Stimulated activated CD8-positive, alpha-beta memory T cell treated with anti-CD3 and anti-CD28 coated beads, Interleukin-15, amount 100 ng/mL, for 4 hours (primary cell): ENCODE data around the gene CDC45.
"Not testable (repeated sequence)": the region's sequence is repeated elsewhere in the genome, so short reads cannot be mapped to it uniquely, and the experiment has no call there.

ENCODE experiments used
- DNase-seq, 2 donors: peaks; one replicate each; pipeline ENCODE4 v3.0.0-alpha.2; 2020; ENCODE audit warnings: low read depth in 2 of 2

Gene CDC45

DNA sequence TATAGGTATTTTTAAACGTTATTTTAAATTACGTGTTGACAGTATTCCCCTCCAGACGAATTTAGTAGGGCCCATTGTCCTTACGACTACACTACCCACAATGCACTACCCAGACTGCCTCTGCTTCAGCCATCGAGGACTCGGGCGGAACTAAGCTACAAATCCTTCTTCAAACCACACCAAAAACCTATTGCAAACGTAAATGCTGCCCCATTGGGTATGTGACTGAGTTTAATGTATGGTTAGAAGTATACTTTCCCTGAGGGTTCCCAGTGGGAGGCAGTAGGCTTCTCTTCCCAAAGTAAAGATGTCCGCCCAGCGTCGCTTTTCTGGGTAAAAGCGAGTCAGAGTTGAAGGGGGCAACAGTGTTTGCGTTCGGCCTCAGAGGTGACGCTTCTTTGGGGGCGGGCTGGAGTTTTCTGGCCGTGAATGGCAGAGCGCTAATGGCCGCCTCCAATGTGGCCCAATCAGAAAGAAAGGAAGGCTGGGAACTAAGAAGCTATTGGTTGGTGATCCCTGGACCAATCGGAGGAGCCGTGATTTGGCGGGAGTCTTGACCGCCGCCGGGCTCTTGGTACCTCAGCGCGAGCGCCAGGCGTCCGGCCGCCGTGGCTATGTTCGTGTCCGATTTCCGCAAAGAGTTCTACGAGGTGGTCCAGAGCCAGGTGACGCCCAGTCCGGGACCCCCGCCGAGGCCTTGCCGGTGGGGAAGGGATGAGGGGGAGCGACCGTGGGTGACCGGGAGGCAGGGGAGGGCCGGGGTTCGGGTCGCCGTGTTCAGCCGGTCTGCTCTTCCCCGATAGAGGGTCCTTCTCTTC lies at the start of gene CDC45:
Gene CDC45 (plus strand): TSS at position 566 of the 818 bp plus-strand sequence. CDS start 49 bp downstream, at position 615.
- peak; percentile 86 to 91 for DNase-seq

- no peak for DNase-seq
Measured at GRCh38 chr22:19429950-19430889, 49.5 kb upstream of the CDC45 start.

- no peak for DNase-seq
Measured at GRCh38 chr22:19430890-19431541, 48.7 kb upstream of the CDC45 start.

- DNase-seq: peak; percentile 67 to 77
Measured at GRCh38 chr22:19431649-19432132, 48.0 kb upstream of the CDC45 start, which contains the start of gene HIRA. HIRA (minus strand) TSS chr22:19431733; CDS start chr22:19431476, 257 bp downstream.

GRCh38 chr22:19432133-19432851 lies 47.4 kb upstream of the CDC45 start, which contains the start of gene MRPL40:
MRPL40 (plus strand) TSS chr22:19432545; CDS start chr22:19432555, 10 bp downstream.
- peak; percentile 83 for DNase-seq

DNA sequence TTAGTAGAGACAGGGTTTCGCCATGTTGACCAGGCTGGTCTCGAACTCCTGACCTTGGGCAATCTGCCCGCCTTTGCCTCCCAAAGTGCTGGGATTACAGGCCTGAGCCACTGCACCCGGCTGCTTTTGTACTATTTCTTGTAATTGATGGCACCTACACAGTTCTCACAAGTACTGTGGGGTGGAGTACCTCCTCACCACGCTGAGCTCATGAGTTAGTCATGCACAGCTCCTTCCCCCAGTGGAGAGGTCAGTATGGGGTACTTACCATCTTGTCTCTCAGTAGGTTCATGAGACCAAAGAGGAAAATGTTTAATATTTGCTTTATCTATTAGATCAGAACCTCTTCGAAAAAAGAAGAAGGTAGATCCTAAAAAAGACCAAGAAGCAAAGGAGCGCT lies 45.3 kb upstream of the CDC45 start:
- DNase-seq: no peak

DNA sequence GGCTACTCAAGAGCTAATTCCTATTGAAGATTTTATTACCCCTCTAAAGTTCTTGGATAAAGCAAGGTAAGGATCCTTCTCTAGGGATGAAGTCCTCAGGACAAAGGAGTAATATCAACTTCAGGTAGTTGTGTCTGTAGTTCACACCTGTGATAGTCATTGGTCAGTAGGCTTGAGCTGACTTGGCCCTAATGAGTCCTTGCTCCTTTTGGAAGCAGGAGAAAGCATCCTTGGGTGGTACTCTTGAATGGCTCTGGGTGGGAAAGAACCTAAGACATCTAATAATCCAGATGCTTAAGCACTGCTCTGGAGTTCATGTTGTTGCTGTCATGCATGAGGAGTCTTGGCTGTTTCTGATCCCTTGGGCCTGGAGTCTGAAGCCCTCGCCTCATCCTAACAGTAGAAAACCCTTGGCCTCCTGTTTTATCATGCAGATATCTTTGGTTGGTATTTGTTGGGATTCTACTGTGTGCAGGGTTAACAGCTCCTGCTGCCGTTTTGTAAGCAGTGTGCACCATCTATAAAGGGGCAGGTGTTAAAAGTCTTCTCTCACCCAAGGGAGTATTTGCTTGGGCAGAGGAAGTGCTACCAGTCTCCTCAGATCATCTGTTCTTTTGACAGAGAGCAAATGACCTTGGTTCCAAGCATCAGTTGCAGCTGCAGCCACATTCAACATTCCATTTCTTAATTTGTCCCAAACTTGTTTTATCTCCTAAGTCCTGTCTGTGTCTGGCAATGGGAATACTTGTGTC lies 44.7 kb upstream of the CDC45 start:
- DNase-seq: no peak

DNA sequence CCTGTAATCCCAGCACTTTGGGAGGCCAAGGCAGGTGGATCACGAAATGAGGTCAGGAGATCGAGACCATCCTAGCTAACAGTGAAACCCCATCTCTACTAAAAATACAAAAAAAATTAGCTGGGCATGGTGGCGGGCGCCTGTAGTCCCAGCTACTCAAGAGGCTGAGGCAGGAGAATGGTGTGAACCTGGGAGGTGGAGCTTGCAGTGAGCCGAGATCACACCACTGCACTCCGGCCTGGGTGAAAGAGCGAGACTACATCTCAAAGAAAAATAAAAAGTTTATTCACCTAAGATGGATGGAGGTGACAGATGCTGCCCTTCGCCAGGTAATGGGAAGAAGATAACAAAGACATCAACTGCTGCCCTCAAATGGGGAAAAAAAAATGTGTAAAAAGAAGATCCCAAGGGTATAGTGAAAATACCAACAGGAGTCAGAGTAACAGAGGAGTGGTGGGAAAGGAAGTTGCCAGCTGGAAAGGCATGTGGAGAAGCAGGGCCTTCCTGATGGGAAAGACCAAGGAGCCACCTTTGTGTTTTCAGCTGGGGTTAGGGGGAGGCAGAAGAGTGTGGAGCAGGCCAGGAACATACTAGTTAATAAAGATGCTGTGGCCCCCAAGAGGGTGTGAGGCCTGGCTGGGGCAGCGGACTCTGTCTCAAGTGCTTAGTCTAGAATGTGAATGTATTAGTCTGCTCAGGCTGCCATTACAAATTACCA lies 43.1 kb upstream of the CDC45 start:
- DNase-seq: not testable (repeated sequence)

DNA sequence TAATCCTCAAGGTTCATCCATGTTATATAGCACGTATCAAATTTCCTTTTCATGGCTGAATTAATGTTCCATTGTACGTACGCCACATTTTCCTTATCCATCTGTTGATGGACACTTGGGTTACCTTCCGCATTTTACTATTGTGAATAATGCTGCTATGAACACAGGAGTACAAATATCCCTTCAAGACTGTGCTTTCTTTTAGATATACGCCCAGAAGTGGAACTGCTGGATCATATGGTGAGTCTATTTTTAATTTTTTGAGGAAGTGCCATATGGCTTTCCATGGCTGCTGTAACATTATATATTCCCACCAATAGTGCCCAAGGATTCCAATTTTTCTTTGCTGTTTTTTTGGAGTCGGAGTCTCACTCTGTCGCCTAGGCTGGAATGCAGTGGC lies 41.4 kb upstream of the CDC45 start:
- DNase-seq: no peak

DNA sequence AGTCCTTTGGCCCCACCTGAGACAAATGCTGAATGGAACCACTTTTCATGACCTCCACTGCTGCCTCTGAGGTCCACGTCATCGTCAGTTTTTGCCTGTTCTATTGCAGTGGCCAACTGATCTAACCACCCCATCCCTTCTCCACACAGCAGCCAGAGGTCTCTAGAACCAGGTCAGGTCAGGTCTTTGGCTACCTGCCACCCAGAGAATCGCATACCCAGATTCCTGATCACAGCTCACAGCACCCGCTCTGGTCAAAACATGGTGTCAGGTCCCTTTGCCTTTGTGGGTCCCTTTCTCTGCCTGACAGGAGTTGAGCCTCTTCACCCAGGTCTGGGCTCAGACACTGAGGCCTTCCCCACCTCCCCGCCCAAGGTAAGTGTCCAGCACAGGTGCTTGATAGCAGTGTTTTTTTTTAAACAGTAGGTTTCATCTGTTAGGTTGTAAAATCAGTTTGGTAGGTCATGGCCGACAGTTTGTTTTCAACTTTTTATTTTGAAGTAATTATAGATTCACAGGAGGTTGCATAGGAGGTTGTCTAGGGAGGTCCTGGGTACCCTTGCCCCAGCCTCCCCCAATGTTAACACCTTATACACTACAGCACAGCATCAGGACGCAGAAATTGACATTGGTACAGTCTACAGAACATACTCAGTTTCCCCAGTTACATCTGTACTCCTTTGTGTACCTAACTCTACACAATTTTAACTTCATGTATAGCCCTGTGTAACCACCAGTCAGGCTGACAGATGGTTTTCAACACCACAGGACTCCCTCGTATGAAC lies 39.1 kb upstream of the CDC45 start:
- no peak for DNase-seq

DNA sequence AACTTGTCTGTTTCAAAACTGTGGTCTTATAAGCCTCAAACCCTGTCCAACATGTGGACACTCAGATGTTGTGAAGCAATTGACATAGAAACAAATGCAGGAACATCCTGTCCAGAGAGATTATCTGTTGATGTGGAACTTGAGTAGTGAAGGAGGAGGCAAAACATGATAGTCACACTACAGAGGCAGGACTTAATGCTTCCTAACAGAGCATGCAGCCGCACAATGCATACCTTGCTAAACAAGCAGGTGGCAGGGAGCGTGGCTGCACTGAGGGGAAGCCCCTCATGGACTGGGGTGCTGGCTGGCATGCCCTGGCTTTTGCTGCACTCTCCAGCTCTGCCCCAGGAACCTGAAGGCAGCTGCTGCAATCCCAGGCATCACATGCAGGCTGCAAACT lies 37.6 kb upstream of the CDC45 start:
- no peak for DNase-seq

- DNase-seq: no peak
Measured at GRCh38 chr22:19443544-19444211, 36.0 kb upstream of the CDC45 start.

GRCh38 chr22:19445279-19445982 lies 34.3 kb upstream of the CDC45 start:
- not testable (repeated sequence) for DNase-seq

DNA sequence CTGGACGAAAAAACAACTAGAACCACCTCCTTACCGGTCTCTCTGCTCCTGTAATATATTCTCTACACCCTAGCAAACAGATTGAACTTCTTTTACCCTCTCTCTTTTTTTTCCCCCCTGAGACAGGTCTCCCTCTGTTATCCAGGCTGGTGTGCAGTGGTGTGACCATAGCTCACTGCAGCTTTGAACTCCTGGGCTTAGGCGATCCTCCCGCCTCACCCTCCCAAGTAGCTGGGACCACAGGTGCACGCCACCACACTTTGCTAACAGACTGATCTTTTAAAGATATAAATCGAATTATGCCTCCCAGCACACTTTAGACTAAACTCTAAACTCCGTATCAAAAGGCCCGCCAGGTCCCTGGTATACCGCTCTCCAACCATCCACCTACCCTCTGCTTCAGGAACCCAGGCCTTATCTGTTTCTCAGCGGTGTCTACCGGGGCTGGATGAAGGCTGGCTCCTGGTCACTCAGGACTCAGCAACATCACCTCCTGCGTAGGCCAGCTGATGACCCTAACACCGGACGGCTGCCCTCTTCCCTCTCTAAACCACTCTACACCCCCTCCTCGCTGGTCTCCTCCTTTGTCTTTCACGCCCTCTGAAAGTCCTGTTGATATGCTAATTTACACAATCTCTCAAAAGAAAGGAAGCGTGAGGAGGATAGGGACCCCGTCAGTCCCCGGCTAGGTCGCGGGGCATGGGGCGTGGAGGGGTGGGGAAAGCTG lies 33.0 kb upstream of the CDC45 start:
- DNase-seq: no peak

- peak; percentile 74 to 80 for DNase-seq
Measured at GRCh38 chr22:19447330-19448075, 32.2 kb upstream of the CDC45 start, which contains the start of gene C22orf39. C22orf39 (minus strand) TSS chr22:19447711; CDS start chr22:19447688, 23 bp downstream.

DNA sequence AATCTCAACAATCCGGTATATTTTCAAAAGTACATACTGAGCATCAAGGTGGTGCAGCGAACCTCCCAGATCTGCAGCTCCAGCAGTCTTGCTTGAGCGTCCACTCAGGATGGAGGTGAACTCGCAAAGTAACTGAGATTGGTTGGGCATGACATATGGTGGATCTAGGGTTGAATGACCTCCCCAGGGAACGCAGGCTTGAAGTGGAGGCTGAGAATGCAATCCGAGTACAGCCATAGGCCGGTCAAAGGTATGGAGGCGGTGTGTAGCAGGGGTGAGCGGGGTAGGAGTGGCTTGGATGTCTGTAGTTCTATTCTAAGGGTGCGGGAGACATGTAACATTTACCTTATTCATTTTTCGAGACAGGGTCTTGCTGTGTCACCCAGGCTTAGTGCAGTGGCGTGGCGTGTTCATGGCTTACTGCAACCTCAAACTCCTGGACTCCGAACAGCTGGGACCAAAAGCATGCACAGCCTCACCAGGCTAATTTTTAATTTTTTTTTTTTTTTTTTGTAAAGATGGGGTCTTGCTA lies 31.6 kb upstream of the CDC45 start:
- no peak for DNase-seq
